Tibial artery (tissue), 4 donors: ENCODE measurements around the gene PDPK1.

Source experiments
- DNase-seq, 2 donors: peaks; one replicate each; pipeline ENCODE4 v3.0.0-alpha.2; 2019
- H3K27ac ChIP-seq, 2 donors: fragments of 200-600 bp; sonication (generic) in 1 of 2; 1 replicate in 1 of 2; 2 replicates in 1 of 2; pipeline ENCODE4 v1.5.1; 2018 to 2019; ENCODE audit warnings: mild to moderate bottlenecking in 1 of 2
- H3K27me3 ChIP-seq, 2 donors: fragments of 200-600 bp; sonication (generic) in 1 of 2; one replicate each; pipeline versions ENCODE4 v1.5.1 to v1.6.0; 2016 to 2019
- H3K36me3 ChIP-seq, 3 donors: fragments of 200-600 bp; sonication (generic) in 2 of 3; one replicate each; pipeline ENCODE4 v1.5.1; 2016 to 2019; ENCODE audit warnings: mild to moderate bottlenecking in 2 of 3
- H3K4me1 ChIP-seq, 4 donors: fragments of 200-600 bp; sonication (generic) in 2 of 4; 1 replicate in 3 of 4; 2 replicates in 1 of 4; pipeline ENCODE4 v1.5.1; 2016 to 2019
- H3K4me3 ChIP-seq, 2 donors: fragments of 200-600 bp; sonication (generic) in 1 of 2; 1 replicate in 1 of 2; 2 replicates in 1 of 2; pipeline ENCODE4 v1.5.1; 2018 to 2019; ENCODE audit warnings: mild to moderate bottlenecking in 2 of 2
- H3K9me3 ChIP-seq, 3 donors: fragments of 200-600 bp; sonication (generic) in 1 of 3; one replicate each; pipeline ENCODE4 v1.5.1; 2016 to 2019
- intact Hi-C: fragments of 100-400 bp; cut with DNase I; formaldehyde crosslinking; loops from one replicate; pipeline ENCODE4 v1.15.0; 2023; ENCODE audit warnings: low total_unique reads
- TF ChIP-seq, protein P1 (sequence below), 2 experiments: fragments of 200-600 bp in 1 of 2; fragments of 450-650 bp in 1 of 2; IDR thresholded peaks; one replicate each; pipeline ENCODE4 v1.5.1; 2017 to 2019; ENCODE audit warnings: antibody characterized with exemption in 2 of 2, mild to moderate bottlenecking in 1 of 2, moderate library complexity in 1 of 2

The PDPK1 gene

DNA sequence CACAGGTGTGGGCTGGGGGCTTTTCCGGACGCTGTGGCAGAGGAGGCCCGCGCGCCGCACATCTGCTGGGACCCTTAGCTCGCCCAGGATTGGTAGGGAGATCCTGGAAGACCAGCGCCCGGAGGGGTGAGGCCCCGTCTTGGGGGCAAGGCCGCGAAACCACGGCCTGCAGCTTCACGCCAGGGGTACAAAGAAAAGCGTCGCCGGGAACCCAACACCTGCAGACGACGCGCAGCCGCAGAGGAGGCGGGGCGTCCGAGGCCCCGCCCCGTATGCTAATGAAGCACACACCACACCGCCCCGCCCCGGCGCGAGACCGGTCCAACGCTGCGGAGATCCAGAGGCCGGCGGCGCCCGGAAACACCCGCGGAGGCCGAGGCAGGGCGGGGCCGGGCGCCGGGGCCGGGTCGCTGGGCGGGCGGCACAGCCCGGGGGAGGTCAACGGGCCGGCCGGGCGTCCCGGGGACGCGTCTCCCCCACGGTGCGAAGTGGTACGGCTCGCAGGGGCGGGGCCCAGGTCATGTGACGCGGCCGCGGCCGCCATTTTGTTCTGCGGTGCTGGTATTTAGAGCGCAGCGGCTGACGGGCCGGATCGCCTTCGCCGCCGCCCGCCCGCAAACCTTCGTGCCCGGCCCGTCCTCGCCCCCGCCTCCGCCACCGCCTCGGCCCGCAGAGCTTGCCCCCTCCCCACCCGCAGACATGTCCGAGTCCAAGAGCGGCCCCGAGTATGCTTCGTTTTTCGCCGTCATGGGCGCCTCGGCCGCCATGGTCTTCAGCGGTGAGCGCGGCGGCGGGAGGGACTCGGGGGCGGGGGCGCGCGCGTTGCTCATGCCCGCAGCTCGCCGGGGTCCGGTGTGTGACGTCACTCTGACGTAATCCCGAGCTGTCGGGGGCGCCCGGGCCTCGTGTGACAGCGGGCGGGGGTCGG lies 24.2 kb upstream of the PDPK1 start, which contains the start of gene ATP6V0C:
ATP6V0C (plus strand) TSS at position 548 of the 928 bp plus-strand sequence; CDS start at position 700, 152 bp downstream.
- intact Hi-C loops: no loop called here
- Histone ChIP-seq H3K27ac (peak within 1 kb of the TSS; percentile 99), H3K4me1 (peaks cover 0 to 58% (median 55%) of the 10 kb centered on the region in 4 donors), H3K9me3 (no peaks in the 10 kb centered on the region), H3K36me3 (peaks cover 0 to 5% (median 0%) of the 10 kb centered on the region in 3 donors), H3K27me3 (no peaks in the 10 kb centered on the region), H3K4me3 (peak within 1 kb of the TSS; percentile 89 to 99)
- peak; percentile 94 to 95 for DNase-seq
- TF ChIP-seq, protein P1, sequence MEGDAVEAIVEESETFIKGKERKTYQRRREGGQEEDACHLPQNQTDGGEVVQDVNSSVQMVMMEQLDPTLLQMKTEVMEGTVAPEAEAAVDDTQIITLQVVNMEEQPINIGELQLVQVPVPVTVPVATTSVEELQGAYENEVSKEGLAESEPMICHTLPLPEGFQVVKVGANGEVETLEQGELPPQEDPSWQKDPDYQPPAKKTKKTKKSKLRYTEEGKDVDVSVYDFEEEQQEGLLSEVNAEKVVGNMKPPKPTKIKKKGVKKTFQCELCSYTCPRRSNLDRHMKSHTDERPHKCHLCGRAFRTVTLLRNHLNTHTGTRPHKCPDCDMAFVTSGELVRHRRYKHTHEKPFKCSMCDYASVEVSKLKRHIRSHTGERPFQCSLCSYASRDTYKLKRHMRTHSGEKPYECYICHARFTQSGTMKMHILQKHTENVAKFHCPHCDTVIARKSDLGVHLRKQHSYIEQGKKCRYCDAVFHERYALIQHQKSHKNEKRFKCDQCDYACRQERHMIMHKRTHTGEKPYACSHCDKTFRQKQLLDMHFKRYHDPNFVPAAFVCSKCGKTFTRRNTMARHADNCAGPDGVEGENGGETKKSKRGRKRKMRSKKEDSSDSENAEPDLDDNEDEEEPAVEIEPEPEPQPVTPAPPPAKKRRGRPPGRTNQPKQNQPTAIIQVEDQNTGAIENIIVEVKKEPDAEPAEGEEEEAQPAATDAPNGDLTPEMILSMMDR (IDR thresholded peaks at IDR 0.05): no peak

DNA sequence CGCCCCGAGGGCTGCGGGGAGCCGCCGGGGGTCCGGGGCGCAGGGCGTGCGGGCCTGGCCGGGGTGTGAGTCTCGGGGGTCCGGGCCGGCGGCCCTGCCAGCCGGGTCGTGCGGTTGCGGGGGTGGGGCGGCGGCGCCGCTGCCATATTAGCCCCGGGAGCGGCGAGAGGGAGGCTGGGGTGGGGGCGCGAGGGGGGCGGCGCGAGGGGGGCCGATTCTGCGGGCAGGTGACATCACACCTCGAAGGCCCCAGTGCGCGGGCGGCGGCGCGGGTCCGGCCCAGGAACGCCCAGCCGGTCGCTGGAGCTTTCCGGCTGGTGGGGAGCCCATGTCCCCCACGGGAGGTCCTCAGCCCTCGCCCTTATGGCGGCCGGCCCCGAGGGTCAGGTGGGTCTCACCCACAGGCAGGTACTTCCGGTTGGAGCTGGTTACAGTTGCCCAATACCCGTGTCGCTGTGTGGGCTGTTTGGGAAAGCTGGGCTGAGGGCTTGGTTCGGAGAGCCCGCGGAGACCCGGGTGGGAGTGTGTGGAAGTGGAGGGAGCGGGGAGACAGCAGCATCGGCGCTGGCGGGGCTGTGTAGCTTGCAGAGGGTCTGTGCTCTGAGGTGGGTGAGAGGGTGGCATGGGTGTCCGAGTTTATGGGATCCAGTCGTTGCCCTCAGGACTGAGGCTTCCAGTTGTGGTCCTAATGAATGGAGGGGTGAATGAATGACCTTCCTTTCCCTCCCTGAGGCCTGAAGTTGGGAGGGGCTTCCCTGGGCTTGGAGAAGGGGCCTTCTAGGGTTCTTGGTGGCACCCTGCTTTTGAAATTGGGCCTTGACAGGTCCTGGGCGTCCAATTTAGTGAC lies 23.3 kb upstream of the PDPK1 start:
- H3K9me3 ChIP-seq: no peaks in the 10 kb centered on the region
- H3K27ac ChIP-seq: peak overlapping the region; percentile 99
- peaks cover 0 to 5% (median 0%) of the 10 kb centered on the region in 3 donors for H3K36me3 ChIP-seq
- H3K4me3 ChIP-seq: peak overlapping the region; percentile 89 to 99
- no peaks in the 10 kb centered on the region for H3K27me3 ChIP-seq
- TF ChIP-seq, protein P1 (IDR thresholded peaks at IDR 0.05): no peak
- H3K4me1 ChIP-seq: peaks cover 6 to 67% (median 64%) of the 10 kb centered on the region in 4 donors
- no peak for DNase-seq
- intact Hi-C loops: no loop called here

DNA sequence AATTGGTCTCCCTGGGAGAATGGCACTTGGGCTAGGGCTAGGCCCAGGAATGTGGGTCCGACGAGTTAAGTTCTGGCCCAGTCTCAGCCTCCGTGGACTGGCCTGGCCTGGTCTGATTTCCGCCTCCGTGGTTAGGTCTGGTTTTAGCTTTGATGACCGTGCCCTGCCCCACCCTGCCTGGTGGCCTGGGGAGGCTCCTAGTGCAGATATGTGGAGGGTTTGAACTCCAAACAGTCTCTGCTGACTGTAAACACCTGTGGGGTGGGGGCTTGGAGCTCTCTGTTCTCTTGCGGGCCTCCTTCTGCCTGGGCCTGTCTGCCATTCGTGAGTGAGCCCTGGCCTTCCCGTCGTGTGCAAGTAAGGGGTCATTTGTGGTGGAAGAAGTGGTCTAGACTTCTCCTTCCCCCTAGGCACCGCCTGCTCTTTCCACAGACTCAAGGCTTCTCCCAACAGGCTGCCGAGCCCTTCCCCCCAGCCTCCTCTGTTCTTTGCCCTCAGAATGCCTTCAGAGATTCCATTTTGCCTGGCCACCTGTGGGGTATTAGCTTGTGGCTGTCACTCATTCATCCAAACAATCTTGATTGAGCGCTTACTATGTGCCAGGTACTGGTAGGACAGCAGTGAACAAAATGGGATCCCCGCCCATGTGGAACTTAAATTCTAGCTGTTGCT lies 22.5 kb upstream of the PDPK1 start:
- intact Hi-C loops: no loop called here
- TF ChIP-seq, protein P1 (IDR thresholded peaks at IDR 0.05): no peak
- no peaks in the 10 kb centered on the region for H3K27me3 ChIP-seq
- no peak for DNase-seq
- peaks cover 0 to 5% (median 0%) of the 10 kb centered on the region in 3 donors for H3K36me3 ChIP-seq
- H3K4me1 ChIP-seq: peaks cover 7 to 71% (median 67%) of the 10 kb centered on the region in 4 donors
- H3K4me3 ChIP-seq: peak overlapping the region; percentile 89 to 99
- peak overlapping the region; percentile 99 for H3K27ac ChIP-seq
- no peaks in the 10 kb centered on the region for H3K9me3 ChIP-seq

DNA sequence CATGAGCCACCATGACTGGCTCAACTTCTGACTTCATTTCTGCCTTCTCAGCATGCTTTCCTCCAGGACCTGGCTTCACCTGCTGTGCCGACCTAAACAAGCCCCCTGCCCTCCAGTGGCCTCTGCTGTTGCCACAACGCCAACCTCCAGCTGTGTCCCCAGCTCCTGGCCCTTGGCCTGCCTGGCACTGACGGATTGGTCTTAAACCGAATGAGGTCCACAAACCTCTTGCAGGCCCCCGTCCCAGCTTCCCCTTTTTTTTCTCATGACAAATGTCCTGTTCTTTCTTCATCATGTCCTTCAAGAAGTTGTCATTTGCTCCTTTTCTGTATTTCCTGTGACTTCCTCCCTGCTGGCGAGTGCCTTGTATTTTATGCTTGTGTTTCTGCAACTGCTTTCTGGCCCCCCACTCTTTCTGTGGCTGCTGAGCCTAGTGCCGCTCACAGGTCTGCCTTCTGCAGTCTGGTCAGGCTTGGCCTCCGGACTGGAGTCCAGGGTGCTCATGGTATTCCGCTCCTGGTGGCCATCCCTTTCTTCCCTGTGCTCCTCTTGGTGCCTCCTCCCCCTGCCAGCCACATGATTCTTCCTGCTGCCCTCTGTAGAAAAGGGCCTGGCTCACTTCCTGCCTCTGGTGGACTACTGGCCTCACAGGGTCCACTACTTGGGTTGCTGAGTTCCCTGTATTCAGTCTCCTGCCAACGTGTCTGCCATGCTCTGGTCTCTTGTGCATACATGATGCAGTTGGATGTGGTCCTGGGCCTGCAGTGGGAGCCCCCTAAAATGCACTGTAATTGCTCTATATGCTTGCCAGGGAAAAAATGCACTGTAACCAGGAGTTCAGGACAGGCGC lies 21.2 kb upstream of the PDPK1 start:
- Histone ChIP-seq H3K36me3 (peaks cover 0 to 5% (median 0%) of the 10 kb centered on the region in 3 donors), H3K9me3 (no peaks in the 10 kb centered on the region), H3K4me3 (peak overlapping the region; percentile 20 to 99), H3K27ac (peak overlapping the region in 1 of 2 donors; percentile 99), H3K27me3 (no peaks in the 10 kb centered on the region), H3K4me1 (peaks cover 7 to 79% (median 70%) of the 10 kb centered on the region in 4 donors)
- DNase-seq: no peak
- TF ChIP-seq, protein P1 (IDR thresholded peaks at IDR 0.05): no peak
- intact Hi-C loops: no loop called here
